K562 (cell line): Measurements from ENCODE around the gene IL15RA. TPM values are rescaled to one million over a fixed set of nuclear protein-coding genes. Genes with fewer than 3 reads are reported as not detected.

Source experiments
- BCOR ChIP-seq: fragments of 450-650 bp; IDR thresholded peaks from 2 replicates; pipeline ENCODE4 v1.6.1; 2016
- BRD9 ChIP-seq: fragments of 450-650 bp; IDR thresholded peaks from 2 replicates; pipeline ENCODE4 v1.6.1; 2018; ENCODE audit warnings: low read depth; ENCODE audit not compliant: partially characterized antibody
- CBFA2T2 ChIP-seq: fragments of 450-650 bp; conservative IDR thresholded peaks from 2 replicates; pipeline ENCODE4 v1.6.1; 2017; ENCODE audit warnings: mild to moderate bottlenecking
- CTCF ChIP-seq, 3 experiments: IDR thresholded peaks in 2 of 3; conservative IDR thresholded peaks in 1 of 3; 2 replicates each; pipeline ENCODE4 v1.5.1; 2011 to 2012; ENCODE audit warnings: low read length in 3 of 3, mild to moderate bottlenecking in 3 of 3, control low read depth in 2 of 3, improper control_type of control experiment in 1 of 3, inconsistent platforms in 1 of 3, low read depth in 1 of 3, mixed read lengths in 1 of 3, moderate library complexity in 1 of 3; ENCODE audit not compliant: insufficient read depth in 2 of 3
- DEAF1 ChIP-seq: fragments of 450-650 bp; formaldehyde crosslinking; IDR thresholded peaks from 2 replicates; pipeline ENCODE4 v1.4.0; 2020; ENCODE audit warnings: mild to moderate bottlenecking, moderate library complexity
- FOXP1 ChIP-seq: sonication (generic); formaldehyde crosslinking; IDR thresholded peaks from 2 replicates; pipeline ENCODE4 v1.8.0; 2022; ENCODE audit warnings: mild to moderate bottlenecking, missing genetic modification reagents
- HNRNPH1 ChIP-seq: fragments of 200-400 bp; formaldehyde crosslinking; optimal IDR thresholded peaks from 2 replicates; pipeline ENCODE3; 2017; ENCODE audit warnings: low read depth, mild to moderate bottlenecking, low read length, moderate library complexity
- PHTF2 ChIP-seq: fragments of 250-450 bp; sonication (Bioruptor Pico); IDR thresholded peaks from 2 replicates; pipeline ENCODE4 v1.5.0; 2021; ENCODE audit warnings: mild to moderate bottlenecking
- RBM17 ChIP-seq: fragments of 200-400 bp; formaldehyde crosslinking; IDR thresholded peaks from 2 replicates; pipeline ENCODE4 v1.6.1; 2017; ENCODE audit warnings: low read depth, mild to moderate bottlenecking, low read length, borderline replicate concordance
- RBM39 ChIP-seq: fragments of 200-400 bp; formaldehyde crosslinking; optimal IDR thresholded peaks from 2 replicates; pipeline ENCODE3; 2018; ENCODE audit warnings: low read depth, low read length
- RCOR1 ChIP-seq, 2 experiments: IDR thresholded peaks; 2 replicates each; pipeline ENCODE4 v1.6.1; 2012; ENCODE audit warnings: low read depth in 2 of 2, low read length in 2 of 2, borderline replicate concordance in 1 of 2, improper control_type of control experiment in 1 of 2
- TOE1 ChIP-seq, 2 experiments: fragments of 450-650 bp in 1 of 2; sonication (generic) in 1 of 2; formaldehyde crosslinking in 1 of 2; IDR thresholded peaks; 2 replicates each; pipeline versions ENCODE4 v1.7.1 to v1.8.0; 2016 to 2022; ENCODE audit warnings: borderline replicate concordance in 2 of 2, mild to moderate bottlenecking in 2 of 2, antibody characterized with exemption in 1 of 2, inconsistent platforms in 1 of 2, low read depth in 1 of 2, missing genetic modification reagents in 1 of 2, moderate library complexity in 1 of 2
- ZFP91 ChIP-seq: sonication (generic); formaldehyde crosslinking; IDR thresholded peaks from 2 replicates; pipeline ENCODE4 v1.8.0; 2022; ENCODE audit warnings: mild to moderate bottlenecking, missing genetic modification reagents
- ZNF280A ChIP-seq: fragments of 450-650 bp; IDR thresholded peaks from 2 replicates; pipeline ENCODE4 v1.6.1; 2018; ENCODE audit warnings: mild to moderate bottlenecking, low read depth; ENCODE audit not compliant: partially characterized antibody
- ZNF644 ChIP-seq: fragments of 200-800 bp; sonication (Bioruptor generic); IDR thresholded peaks from 2 replicates; pipeline ENCODE4 v1.6.1; 2016; ENCODE audit warnings: low read depth, missing genetic modification characterization, missing compliant biosample characterization
- polyA plus RNA-seq, 8 experiments: library from polyadenylated mRNA; depleted of rRNA in 4 of 8; stranded (reverse) in 5 of 8; unstranded in 3 of 8; fragments of >200 nt; fragmentation: Nextera tagmentation in 2 of 8; fragmentation: Illumina TruSeq in 1 of 8; extraction: Ambion mirVana in 2 of 8; extraction: Trizol in 1 of 8; gene quantifications; 2 replicates each; pipeline versions ENCODE4 v1.2.1 to v1.2.3, GENCODE V29; 2011 to 2014; ENCODE audit warnings: inconsistent platforms in 1 of 8, missing spikeins in 1 of 8
- total RNA-seq, 7 experiments: library from RNA; depleted of rRNA in 6 of 7; stranded (reverse); fragments of >200 nt in 6 of 7; fragmentation: Illumina TruSeq in 2 of 7; extraction: Trizol in 2 of 7; gene quantifications; 2 replicates each; pipeline versions ENCODE4 v1.2.1 to v1.2.3, GENCODE V29; 2011 to 2021; ENCODE audit warnings: low replicate concordance in 1 of 7

IL15RA gene
- total and polyA plus RNA-seq, 9 of the 15 experiments (the other 6 are each of a cell fraction or from before 2014, with no cell fraction given) = 1.2 to 11.7 (median 8.0) TPM

- TF ChIP-seq ZFP91 (CRISPR knock-in tag) (no peak), CBFA2T2 (peak; percentile 90), BRD9 (peak; percentile 82), RBM39 (no peak), ZNF644 (tag) (no peak; the same call in 1 of the 2 replicates), RBM17 (no peak), RCOR1 (IDR thresholded peaks at IDR 0.05; ENCODE audit: borderline replicate concordance in 1 of 2, low read depth in 2 of 2, low read length in 2 of 2) (peak in 1 of 2 experiments; percentile 72; a peak in 2 of 4 replicates), FOXP1 (CRISPR knock-in tag) (no peak), TOE1 (IDR thresholded peaks at IDR 0.05; ENCODE audit: borderline replicate concordance) (no peak), TOE1 (CRISPR knock-in tag; IDR thresholded peaks at IDR 0.05; ENCODE audit: borderline replicate concordance, low read depth) (no peak), DEAF1 (CRISPR knock-in tag) (no peak), BCOR (peak; percentile 53; the same call in 1 of the 2 replicates), CTCF (IDR thresholded peaks at IDR 0.05 in 2 of 3, conservative IDR thresholded peaks at IDR 0.05 in 1 of 3; ENCODE audit: insufficient read depth in 2 of 3, low read depth in 1 of 3, low read length in 3 of 3) (no peak), ZNF280A (no peak), HNRNPH1 (no peak), PHTF2 (CRISPR knock-in tag) (no peak)
These were observed 43.3 kb downstream of the IL15RA start (continued) for GRCh38 chr10:5933909-5934546.
